Airway epithelial cell (primary cell): ENCODE measurements around the gene NCOA5. TPM values are rescaled to one million over a fixed set of nuclear protein-coding genes. Genes with fewer than 3 reads are reported as not detected.

Experiments
- total RNA-seq: library from RNA; depleted of rRNA; stranded (reverse); fragments of >200 nt; gene quantifications from 2 replicates; pipeline ENCODE4 v1.2.3, GENCODE V29; 2015

NCOA5 gene
- 12.7 and 13.4 TPM in 2 replicates for total RNA-seq

DNA sequence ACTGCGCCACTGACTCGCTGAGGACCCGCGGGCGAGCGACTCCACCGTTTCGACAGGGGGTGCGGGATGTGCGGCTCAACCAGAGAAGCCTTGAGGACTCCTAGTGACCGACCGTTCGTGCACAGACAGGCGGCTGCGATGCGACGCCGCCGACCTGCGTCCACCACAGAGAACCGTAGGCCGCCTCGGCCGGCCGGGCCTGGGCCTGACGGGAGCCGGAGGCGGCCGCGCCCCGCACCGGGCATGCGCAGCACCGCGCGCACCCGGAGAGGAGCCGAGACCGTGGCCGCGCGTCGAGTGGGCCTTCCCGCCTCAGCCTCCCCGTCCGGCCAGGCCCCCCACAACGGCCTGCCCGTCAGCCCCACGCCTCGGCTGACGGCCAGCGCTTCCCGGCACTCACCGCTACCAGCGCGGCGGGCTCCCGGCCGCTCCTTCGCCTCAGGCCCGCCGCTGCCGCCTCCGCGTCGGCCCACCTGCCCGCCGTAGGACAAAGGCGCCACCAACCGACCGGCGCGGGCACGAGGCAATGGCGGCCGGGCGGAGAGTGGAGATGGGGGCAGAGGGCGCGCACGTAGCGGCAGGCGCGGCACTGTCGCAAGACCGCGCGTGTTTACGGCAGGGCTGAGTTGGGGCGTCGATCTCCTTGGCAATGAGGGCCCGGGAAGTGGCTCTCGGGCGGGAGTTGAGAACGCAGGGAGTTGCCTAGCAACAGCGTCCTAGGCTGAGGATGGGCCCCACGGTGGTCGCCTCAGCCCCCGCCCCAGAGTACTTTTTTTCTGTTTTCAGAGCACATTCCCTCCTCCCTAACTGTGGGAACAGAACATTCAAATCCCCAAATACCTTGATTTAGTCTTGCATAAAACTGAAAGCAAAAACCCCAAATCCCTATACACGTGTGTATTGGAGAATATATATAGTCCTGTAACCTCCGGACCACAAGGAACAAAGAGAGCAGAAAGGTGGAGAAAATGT lies at the start of gene NCOA5:
NCOA5 (minus strand) TSS at position 546 of the 972 bp plus-strand sequence. CDS start 10,538 bp downstream, outside the sequence.

DNA sequence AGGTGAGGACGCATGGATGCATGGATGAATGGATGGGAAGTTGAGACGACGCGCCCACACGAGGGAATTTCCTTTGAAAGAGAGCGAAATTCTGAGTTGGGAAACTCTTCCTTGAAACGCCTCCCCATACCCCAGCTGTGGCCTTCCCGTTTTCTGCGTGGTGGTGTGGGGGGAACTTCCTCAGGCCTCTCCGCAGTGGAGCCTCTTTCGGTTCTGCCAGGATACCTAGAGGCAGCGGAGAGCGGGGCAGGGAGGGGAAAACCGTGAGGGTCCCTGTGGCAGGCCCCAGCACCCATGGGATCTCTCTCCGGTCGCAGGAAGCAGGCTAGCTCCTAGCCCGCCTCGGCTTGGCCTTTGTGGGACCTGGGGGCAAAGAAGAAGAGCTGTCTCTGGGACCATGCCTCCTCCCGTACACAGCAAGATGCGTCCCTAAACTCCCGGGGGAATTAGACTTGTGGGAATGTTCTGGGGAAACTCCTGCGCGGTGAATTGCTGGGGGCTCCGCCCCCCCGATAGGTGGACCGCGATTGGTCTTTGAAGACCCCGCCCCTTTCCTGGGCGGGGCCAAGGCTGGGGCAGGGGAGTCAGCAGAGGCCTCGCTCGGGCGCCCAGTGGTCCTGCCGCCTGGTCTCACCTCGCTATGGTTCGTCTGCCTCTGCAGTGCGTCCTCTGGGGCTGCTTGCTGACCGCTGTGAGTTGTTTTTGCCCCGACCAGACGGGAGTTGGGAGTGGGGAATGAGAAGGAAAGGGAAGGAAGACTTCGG lies 28.1 kb upstream of the NCOA5 start, which contains the start of gene CD40:
CD40 (plus strand) TSS at position 611 of the 764 bp plus-strand sequence; CDS start at position 641, 30 bp downstream.

DNA sequence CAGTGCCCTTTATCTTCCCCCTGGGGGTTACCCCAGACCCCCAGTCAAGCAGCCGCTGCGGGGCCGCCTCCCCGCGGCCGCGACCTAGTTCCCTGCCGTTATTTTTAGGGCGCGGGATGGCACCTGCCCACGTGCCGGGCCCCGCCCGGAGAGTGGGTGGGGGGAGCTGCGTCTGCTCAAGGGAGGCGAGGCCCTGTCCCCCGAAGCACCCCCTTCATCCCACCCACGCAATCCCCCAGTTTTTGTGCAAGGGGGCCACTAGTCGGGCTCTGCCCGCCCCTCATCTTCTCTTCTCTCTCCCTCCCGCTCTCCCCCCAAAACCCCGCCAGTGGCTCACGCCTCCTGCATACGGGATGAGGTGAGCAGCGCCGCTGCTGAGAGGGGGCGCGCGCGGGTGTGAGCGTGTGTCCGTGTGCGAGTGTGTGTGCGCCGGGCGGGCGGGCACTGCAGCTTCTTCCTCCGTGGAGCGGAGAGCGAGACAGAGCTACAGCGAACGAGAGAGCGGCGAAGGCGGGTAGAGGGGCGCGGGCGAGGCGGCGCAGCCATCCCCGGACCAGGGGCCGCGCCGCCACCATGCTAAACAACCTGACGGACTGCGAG lies 60.9 kb downstream of the NCOA5 start, which contains the start of gene SLC12A5:
SLC12A5 (plus strand) TSS at position 444 of the 600 bp plus-strand sequence; CDS start at position 574, 130 bp downstream.

Other genes starting within 250 kb of the NCOA5 start
- gene ACOT8, start 232.6 kb downstream of the NCOA5 start, total RNA-seq: 46.7 and 50.1 TPM in 2 replicates
- 0.74 and 2.4 TPM in 2 replicates for gene ZSWIM3, start 232.3 kb downstream of the NCOA5 start, total RNA-seq
- gene ZSWIM1, start 208.7 kb downstream of the NCOA5 start, total RNA-seq: 6.8 and 9.0 TPM in 2 replicates
- 0.33 TPM in 1 of 2 replicates, not detected in the other for gene SPATA25, start 202.3 kb downstream of the NCOA5 start, total RNA-seq
- 2.0 and 2.3 TPM in 2 replicates for gene NEURL2, start 198.8 kb downstream of the NCOA5 start, total RNA-seq
- 24.1 and 39.4 TPM in 2 replicates for gene CTSA, start 198.6 kb downstream of the NCOA5 start, total RNA-seq
- gene PLTP, start 177.8 kb downstream of the NCOA5 start, total RNA-seq: 68.9 and 99.4 TPM in 2 replicates
- 11.2 and 19.6 TPM in 2 replicates for gene PCIF1, start 155.3 kb downstream of the NCOA5 start, total RNA-seq
- gene ZNF335, start 117.8 kb downstream of the NCOA5 start, total RNA-seq: 10.8 and 15.0 TPM in 2 replicates
- 10.5 and 10.7 TPM in 2 replicates for gene MMP9, start 81.1 kb downstream of the NCOA5 start, total RNA-seq
- gene SLC12A5, start 60.7 kb downstream of the NCOA5 start, total RNA-seq: 0.56 and 0.98 TPM in 2 replicates
- 6.2 and 7.8 TPM in 2 replicates for gene CD40, start 28.4 kb upstream of the NCOA5 start, total RNA-seq
- not detected in 2 replicates for gene CDH22, start 218.5 kb upstream of the NCOA5 start, total RNA-seq